Mesendoderm (in vitro differentiated cells): Measurements from ENCODE around the gene FBXO48.

ENCODE experiments used
- DNase-seq: peaks from one replicate; pipeline ENCODE4 v3.0.0; 2013
- H2AK5ac ChIP-seq: 2 replicates; pipeline ENCODE4 v1.6.1; 2013; ENCODE audit warnings: low read length, inconsistent platforms
- H2BK120ac ChIP-seq: 2 replicates; pipeline ENCODE4 v1.6.1; 2013; ENCODE audit warnings: low read depth, mild to moderate bottlenecking, low read length, moderate library complexity, mixed read lengths
- H2BK15ac ChIP-seq: replicated peaks from 2 replicates; pipeline ENCODE4 v1.6.1; 2013; ENCODE audit warnings: low read depth, mild to moderate bottlenecking, moderate library complexity
- H2BK5ac ChIP-seq: 2 replicates; pipeline ENCODE4 v1.6.1; 2013; ENCODE audit warnings: low read length, inconsistent platforms
- H3K18ac ChIP-seq: 2 replicates; pipeline ENCODE4 v1.6.1; 2013; ENCODE audit warnings: mild to moderate bottlenecking, low read length, mixed read lengths
- H3K23ac ChIP-seq: one replicate; pipeline ENCODE4 v1.6.1; 2013; ENCODE audit warnings: low read length
- H3K27ac ChIP-seq: 2 replicates; pipeline ENCODE4 v1.5.1; 2013; ENCODE audit warnings: low read depth, mild to moderate bottlenecking, inconsistent platforms, low read length, moderate library complexity
- H3K27me3 ChIP-seq: 2 replicates; pipeline ENCODE4 v1.6.1; 2013; ENCODE audit warnings: low read length, control low read depth, mild to moderate bottlenecking, inconsistent platforms; ENCODE audit not compliant: insufficient read depth, poor library complexity
- H3K36me3 ChIP-seq: 2 replicates; pipeline ENCODE4 v1.6.1; 2013; ENCODE audit warnings: low read length, inconsistent platforms; ENCODE audit not compliant: control insufficient read depth, insufficient read depth
- H3K4ac ChIP-seq: one replicate; pipeline ENCODE4 v1.6.1; 2013; ENCODE audit warnings: low read depth, mild to moderate bottlenecking, low read length, moderate library complexity
- H3K4me1 ChIP-seq: 2 replicates; pipeline ENCODE4 v1.6.1; 2013; ENCODE audit warnings: low read depth, low read length, inconsistent platforms; ENCODE audit not compliant: control insufficient read depth
- H3K4me2 ChIP-seq: 2 replicates; pipeline ENCODE4 v1.6.1; 2013; ENCODE audit warnings: low read length
- H3K4me3 ChIP-seq: 2 replicates; pipeline ENCODE4 v1.5.1; 2013; ENCODE audit warnings: mild to moderate bottlenecking, low read length
- H3K56ac ChIP-seq: one replicate; pipeline ENCODE4 v1.6.1; 2013; ENCODE audit warnings: low read length
- H3K79me1 ChIP-seq: 2 replicates; pipeline ENCODE4 v1.6.1; 2013; ENCODE audit warnings: low read length, inconsistent platforms
- H3K79me2 ChIP-seq: 2 replicates; pipeline ENCODE4 v1.6.1; 2013; ENCODE audit warnings: mild to moderate bottlenecking, low read length; ENCODE audit not compliant: control insufficient read depth, insufficient read depth
- H3K9ac ChIP-seq: 2 replicates; pipeline ENCODE4 v1.6.1; 2013; ENCODE audit warnings: low read length, inconsistent platforms
- H4K5ac ChIP-seq: one replicate; pipeline ENCODE4 v1.6.1; 2013; ENCODE audit warnings: low read length
- H4K8ac ChIP-seq: one replicate; pipeline ENCODE4 v1.6.1; 2013; ENCODE audit warnings: low read depth, mild to moderate bottlenecking, control low read depth, low read length, moderate library complexity
- WGBS: extraction: QIAGEN DNeasy Blood & Tissue Kit; methylation state at CpG from one replicate; pipeline ENCODE4 v1.1.7; 2013; ENCODE audit warnings: low lambda C conversion rate, missing lambda C conversion rate; ENCODE audit not compliant: insufficient coverage; ENCODE audit errors: extremely low coverage; 5-methylcytosine and 5-hydroxymethylcytosine counted together

The FBXO48 gene

DNA sequence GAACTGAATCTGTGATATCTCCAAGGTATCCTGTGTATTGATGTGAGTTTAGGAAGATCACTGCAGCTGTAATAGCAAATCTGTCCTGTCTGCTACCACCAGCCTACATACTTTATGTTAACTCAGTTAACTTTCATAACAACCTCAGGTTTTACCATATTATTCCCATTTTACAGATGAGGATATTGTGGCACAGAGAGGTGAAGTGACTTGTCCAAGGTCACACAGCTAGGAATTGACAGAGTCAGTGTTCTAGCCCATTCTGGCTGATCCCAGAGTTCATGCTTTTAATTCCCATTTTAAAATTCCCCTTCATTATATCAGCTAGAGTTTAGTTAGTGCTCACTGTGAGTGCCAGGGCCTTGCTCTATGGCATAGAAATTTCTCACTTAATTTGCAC lies 52.6 kb downstream of the FBXO48 start:
- no peaks in the 10 kb centered on the region for H3K36me3 ChIP-seq
- H3K79me2 ChIP-seq, result no peaks in the 10 kb centered on the region
- no peak overlapping the region for H3K23ac ChIP-seq
- no peak overlapping the region for H2BK5ac ChIP-seq
- H2AK5ac ChIP-seq, result no peak overlapping the region
- no peak overlapping the region for H3K4ac ChIP-seq
- no peak overlapping the region for H4K5ac ChIP-seq
- no peak overlapping the region for H3K18ac ChIP-seq
- no peaks in the 10 kb centered on the region for H3K27me3 ChIP-seq
- no peak overlapping the region for H3K9ac ChIP-seq
- no peaks in the 10 kb centered on the region for H3K4me1 ChIP-seq
- no peak overlapping the region for H4K8ac ChIP-seq
- H2BK120ac ChIP-seq, result no peak overlapping the region
- no peak overlapping the region for H2BK15ac ChIP-seq
- no peak overlapping the region for H3K56ac ChIP-seq
- no peak overlapping the region for H3K4me2 ChIP-seq
- no peak for DNase-seq
- no peak overlapping the region for H3K27ac ChIP-seq
- no peak overlapping the region for H3K4me3 ChIP-seq
- no peaks in the 10 kb centered on the region for H3K79me1 ChIP-seq

- no peak overlapping the region for H3K18ac ChIP-seq
These were observed 53.6 kb downstream of the FBXO48 start for GRCh38 chr2:68413466-68413865.

DNA sequence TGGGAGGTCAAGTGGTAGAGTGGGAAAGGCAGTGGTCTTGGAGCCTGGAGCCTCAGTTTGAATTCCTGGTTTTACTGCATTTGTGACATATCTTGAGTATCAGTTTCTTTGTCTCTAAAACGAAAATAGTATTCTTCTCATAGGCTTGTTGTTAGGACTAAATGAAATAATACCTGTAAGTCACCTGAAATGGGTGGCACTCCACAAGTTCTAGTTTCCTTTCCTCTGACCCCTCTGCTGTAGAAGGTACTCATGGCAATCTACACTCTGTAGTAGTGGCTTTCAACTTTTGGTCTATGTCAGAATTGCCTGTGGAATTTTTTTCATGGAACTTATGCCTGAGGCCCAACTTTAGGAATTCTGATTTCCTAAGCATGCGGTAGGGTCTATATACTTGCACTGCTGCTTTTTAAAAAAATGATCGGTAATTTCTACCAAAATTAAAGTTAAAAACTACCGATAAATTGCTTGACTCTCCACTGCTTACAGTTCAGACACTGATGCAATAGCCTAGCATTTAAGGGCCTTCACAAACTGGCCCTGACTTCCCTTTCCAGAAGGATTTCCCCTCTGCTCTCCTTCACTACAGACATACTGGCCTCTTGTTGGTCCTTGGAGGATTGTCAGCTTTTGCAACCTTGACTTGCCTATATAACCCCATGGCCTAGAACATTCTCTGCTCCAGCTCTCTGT lies 54.8 kb downstream of the FBXO48 start:
- Histone ChIP-seq H3K4me2 (no peak overlapping the region), H3K4me1 (no peaks in the 10 kb centered on the region), H4K5ac (no peak overlapping the region), H3K23ac (no peak overlapping the region), H3K4ac (no peak overlapping the region), H3K27me3 (no peaks in the 10 kb centered on the region), H2BK15ac (no peak overlapping the region), H2BK120ac (no peak overlapping the region), H3K79me2 (no peaks in the 10 kb centered on the region), H2BK5ac (no peak overlapping the region), H3K18ac (no peak overlapping the region), H3K4me3 (no peak overlapping the region), H3K56ac (no peak overlapping the region), H3K27ac (no peak overlapping the region), H3K36me3 (no peaks in the 10 kb centered on the region), H4K8ac (no peak overlapping the region), H3K79me1 (no peaks in the 10 kb centered on the region), H2AK5ac (no peak overlapping the region), H3K9ac (no peak overlapping the region)
- no peak for DNase-seq
- WGBS, result no CpG with 5 or more reads among the region's 4 CpGs

More at GRCh38 chr2:68413466-68413865, 53.6 kb downstream of the FBXO48 start:
- Histone ChIP-seq H3K79me2 (no peaks in the 10 kb centered on the region), H3K9ac (no peak overlapping the region), H2AK5ac (no peak overlapping the region), H3K4me3 (no peak overlapping the region), H3K56ac (no peak overlapping the region), H3K4ac (no peak overlapping the region), H4K5ac (no peak overlapping the region), H2BK15ac (no peak overlapping the region), H2BK120ac (no peak overlapping the region), H2BK5ac (no peak overlapping the region), H3K4me2 (no peak overlapping the region), H3K27ac (no peak overlapping the region), H3K79me1 (no peaks in the 10 kb centered on the region), H3K27me3 (no peaks in the 10 kb centered on the region), H4K8ac (no peak overlapping the region), H3K4me1 (no peaks in the 10 kb centered on the region), H3K23ac (no peak overlapping the region), H3K36me3 (no peaks in the 10 kb centered on the region)
- no peak for DNase-seq
- WGBS, result no CpG with 5 or more reads among the region's 2 CpGs

DNA sequence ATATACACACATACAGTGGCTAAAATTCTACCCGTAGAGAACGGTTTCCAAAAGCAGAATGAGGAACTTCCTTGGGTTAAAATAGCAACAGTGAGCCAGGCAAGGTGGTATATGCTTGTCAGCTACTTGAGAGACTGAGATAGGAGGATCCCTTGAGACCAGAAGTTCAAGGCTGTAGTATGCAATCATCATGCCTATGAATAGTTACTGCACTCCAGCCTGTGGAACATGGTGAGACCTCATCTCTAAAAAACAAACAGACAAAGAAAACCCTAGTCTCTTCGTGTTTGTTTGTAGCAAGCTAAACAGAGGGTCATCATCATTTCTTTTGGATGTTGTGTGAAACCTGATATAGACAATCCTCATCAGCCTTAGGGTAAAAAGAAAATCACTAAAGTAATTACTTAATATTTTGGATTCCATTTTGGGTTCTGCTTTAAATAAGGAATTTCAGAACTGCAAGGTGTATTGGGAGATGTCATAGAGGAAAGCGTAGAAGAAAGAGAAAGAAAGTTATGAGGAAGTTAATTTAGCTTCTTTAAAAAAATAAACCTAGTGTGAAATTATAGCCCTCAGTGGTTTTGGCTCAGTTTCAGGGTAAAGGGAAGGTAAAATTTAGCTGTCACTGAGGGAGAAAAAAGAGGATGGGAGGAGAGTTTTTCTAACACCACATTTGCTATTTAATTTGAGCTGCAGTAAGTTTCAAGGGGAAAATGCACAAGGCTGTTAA lies 55.5 kb downstream of the FBXO48 start:
- Histone ChIP-seq H3K79me2 (no peaks in the 10 kb centered on the region), H3K36me3 (no peaks in the 10 kb centered on the region), H3K23ac (no peak overlapping the region), H3K79me1 (no peaks in the 10 kb centered on the region), H3K4me2 (no peak overlapping the region), H4K5ac (no peak overlapping the region), H2BK5ac (no peak overlapping the region), H3K27me3 (no peaks in the 10 kb centered on the region), H3K18ac (no peak overlapping the region), H2BK15ac (no peak overlapping the region), H3K56ac (no peak overlapping the region), H3K4me3 (no peak overlapping the region), H3K9ac (no peak overlapping the region), H3K4me1 (no peaks in the 10 kb centered on the region), H2AK5ac (no peak overlapping the region), H3K27ac (no peak overlapping the region), H4K8ac (no peak overlapping the region), H2BK120ac (no peak overlapping the region), H3K4ac (no peak overlapping the region)
- DNase-seq, result no peak
- 100% methylated on average over 1 of the region's 4 CpGs for WGBS
